ENCODE data around the gene ATP6V0A1. TPM values are rescaled to one million over a fixed set of nuclear protein-coding genes. Genes with fewer than 3 reads are reported as not detected.

ATP6V0A1 gene
- total and polyA plus RNA-seq, 4 donors, result 31.5 to 94.6 (median 45.2) TPM

- no peak for DNase-seq (ENCODE audit: low spot score)
- Histone ChIP-seq H3K4me1 (ENCODE audit: control insufficient read depth in 4 of 4, insufficient read depth in 4 of 4, low read length in 3 of 4) (peaks cover 15 to 67% (median 54%) of the 10 kb centered on the region in 4 donors), H3K27ac (ENCODE audit: low read depth in 1 of 2, low read length in 2 of 2) (peak overlapping the region in 1 of 2 donors; percentile 49), H3K9me3 (ENCODE audit: control insufficient read depth in 4 of 4, low read length in 3 of 4) (no peaks in the 10 kb centered on the region), H3K9ac (ENCODE audit: low read depth in 1 of 2, low read length in 2 of 2) (no peak overlapping the region), H3K27me3 (ENCODE audit: control insufficient read depth in 4 of 4, insufficient read depth in 4 of 4, low read length in 3 of 4) (no peaks in the 10 kb centered on the region), H3K36me3 (ENCODE audit: control insufficient read depth in 4 of 4, insufficient read depth in 3 of 4, low read depth in 1 of 4, low read length in 3 of 4) (peaks cover 0 to 13% (median 8%) of the 10 kb centered on the region in 4 donors), H3K4me3 (ENCODE audit: low read depth in 1 of 3, low read length in 3 of 3) (no peak overlapping the region)
- TF ChIP-seq YY1 (IDR thresholded peaks at IDR 0.05) (no peak), NR2F2 (IDR thresholded peaks at IDR 0.05) (no peak), RXRA (IDR thresholded peaks at IDR 0.05) (no peak), ATF3 (IDR thresholded peaks at IDR 0.05) (no peak), FOXA2 (IDR thresholded peaks at IDR 0.05) (no peak)
- 92% methylated on average over 9 of the region's 9 CpGs for WGBS
Observed at GRCh38 chr17:42563950-42564349, 105.3 kb downstream of the ATP6V0A1 start.

DNA sequence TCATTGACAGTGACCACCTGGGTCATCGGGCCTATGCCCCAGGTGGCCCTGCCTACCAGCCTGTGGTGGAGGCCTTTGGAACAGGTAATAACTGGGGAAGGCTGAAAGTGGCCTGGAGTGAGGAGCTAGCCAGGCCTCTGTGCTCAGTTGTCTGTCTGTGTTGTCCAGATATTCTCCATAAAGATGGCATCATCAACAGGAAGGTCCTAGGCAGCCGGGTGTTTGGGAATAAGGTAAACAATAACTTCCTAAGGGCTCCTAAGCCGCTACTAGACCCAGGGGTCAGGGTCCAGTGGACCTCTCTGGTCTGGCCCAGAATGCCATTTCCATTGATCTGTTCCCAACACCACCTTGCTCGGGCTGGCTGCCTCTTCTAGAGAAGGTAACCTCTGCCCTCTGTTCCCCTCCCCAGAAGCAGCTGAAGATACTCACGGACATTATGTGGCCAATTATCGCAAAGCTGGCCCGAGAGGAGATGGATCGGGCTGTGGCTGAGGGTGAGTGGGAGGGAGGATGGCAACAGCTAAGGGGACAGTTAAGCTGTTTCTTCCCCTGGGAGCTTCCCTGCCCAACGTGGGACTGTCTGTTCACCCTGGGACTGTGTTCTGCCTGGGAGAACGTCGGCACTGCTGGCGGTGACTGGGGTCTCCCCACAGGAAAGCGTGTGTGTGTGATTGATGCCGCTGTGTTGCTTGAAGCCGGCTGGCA, 106.3 kb downstream of the ATP6V0A1 start:
- 63% methylated on average over 15 of the region's 15 CpGs for WGBS
- H3K9me3 ChIP-seq (ENCODE audit: control insufficient read depth in 4 of 4, low read length in 3 of 4), result no peaks in the 10 kb centered on the region
- no peak overlapping the region for H3K9ac ChIP-seq (ENCODE audit: low read depth in 1 of 2, low read length in 2 of 2)
- H3K27ac ChIP-seq (ENCODE audit: low read depth in 1 of 2, low read length in 2 of 2), result peak overlapping the region; percentile 48 to 49
- peaks cover 4 to 24% (median 17%) of the 10 kb centered on the region in 4 donors for H3K36me3 ChIP-seq (ENCODE audit: control insufficient read depth in 4 of 4, insufficient read depth in 3 of 4, low read depth in 1 of 4, low read length in 3 of 4)
- no peak for DNase-seq (ENCODE audit: low spot score)
- TF ChIP-seq CTCF (IDR thresholded peaks at IDR 0.05; ENCODE audit: low read depth, low read length, missing input control) (no peak), EGR1 (IDR thresholded peaks at IDR 0.05; ENCODE audit: low read depth in 2 of 2) (no peak), ATF3 (IDR thresholded peaks at IDR 0.05) (peak; percentile 66), GABPA (IDR thresholded peaks at IDR 0.05 in 1 of 2, conservative IDR thresholded peaks at IDR 0.05 in 1 of 2) (peak in 1 of 2 donors; percentile 44), HNF4G (IDR thresholded peaks at IDR 0.05) (peak; percentile 88), JUND (IDR thresholded peaks at IDR 0.05) (no peak), SP1 (IDR thresholded peaks at IDR 0.05) (peak; percentile 91), TAF1 (conservative IDR thresholded peaks at IDR 0.05) (no peak), HNF4A (conservative IDR thresholded peaks at IDR 0.05) (peak; percentile 81 to 98), RAD21 (IDR thresholded peaks at IDR 0.05) (peak in 1 of 2 donors; percentile 31), NR2F2 (IDR thresholded peaks at IDR 0.05) (peak; percentile 50), RXRA (IDR thresholded peaks at IDR 0.05) (peak; percentile 38 to 73), FOXA2 (IDR thresholded peaks at IDR 0.05) (no peak), FOXA1 (IDR thresholded peaks at IDR 0.05) (no peak), MAX (IDR thresholded peaks at IDR 0.05) (no peak), YY1 (IDR thresholded peaks at IDR 0.05) (no peak), REST (IDR thresholded peaks at IDR 0.05) (no peak)
- TF ChIP-seq, protein P1, sequence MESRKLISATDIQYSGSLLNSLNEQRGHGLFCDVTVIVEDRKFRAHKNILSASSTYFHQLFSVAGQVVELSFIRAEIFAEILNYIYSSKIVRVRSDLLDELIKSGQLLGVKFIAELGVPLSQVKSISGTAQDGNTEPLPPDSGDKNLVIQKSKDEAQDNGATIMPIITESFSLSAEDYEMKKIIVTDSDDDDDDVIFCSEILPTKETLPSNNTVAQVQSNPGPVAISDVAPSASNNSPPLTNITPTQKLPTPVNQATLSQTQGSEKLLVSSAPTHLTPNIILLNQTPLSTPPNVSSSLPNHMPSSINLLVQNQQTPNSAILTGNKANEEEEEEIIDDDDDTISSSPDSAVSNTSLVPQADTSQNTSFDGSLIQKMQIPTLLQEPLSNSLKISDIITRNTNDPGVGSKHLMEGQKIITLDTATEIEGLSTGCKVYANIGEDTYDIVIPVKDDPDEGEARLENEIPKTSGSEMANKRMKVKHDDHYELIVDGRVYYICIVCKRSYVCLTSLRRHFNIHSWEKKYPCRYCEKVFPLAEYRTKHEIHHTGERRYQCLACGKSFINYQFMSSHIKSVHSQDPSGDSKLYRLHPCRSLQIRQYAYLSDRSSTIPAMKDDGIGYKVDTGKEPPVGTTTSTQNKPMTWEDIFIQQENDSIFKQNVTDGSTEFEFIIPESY (IDR thresholded peaks at IDR 0.05), result peak; percentile 31
- H3K27me3 ChIP-seq (ENCODE audit: control insufficient read depth in 4 of 4, insufficient read depth in 4 of 4, low read length in 3 of 4), result no peaks in the 10 kb centered on the region
- H3K4me1 ChIP-seq (ENCODE audit: control insufficient read depth in 4 of 4, insufficient read depth in 4 of 4, low read length in 3 of 4), result peaks cover 15 to 74% (median 56%) of the 10 kb centered on the region in 4 donors
- no peak overlapping the region for H3K4me3 ChIP-seq (ENCODE audit: low read depth in 1 of 3, low read length in 3 of 3)
